WTC11 (cell line): ENCODE results near the gene EHD2. TPM values are rescaled to one million over a fixed set of nuclear protein-coding genes. Genes with fewer than 3 reads are reported as not detected.

Experiments
- ATAC-seq: fragments of 200-7000 bp; cut with Tn5 transposase; 2 replicates; pipeline ENCODE4 v1.10.0; 2021; ENCODE audit warnings: mild to moderate bottlenecking, moderate library complexity
- CTCF ChIA-PET: fragments of 300-600 bp; sonication (Branson Sonifier 250); formaldehyde crosslinking; loops from one replicate; lab custom pipeline; 2021; ENCODE audit warnings: antibody characterized with exemption; lab: Charles Lee
- POLR2A ChIA-PET: fragments of 350-600 bp; sonication (Branson Sonifier 250); formaldehyde crosslinking; loops from one replicate; lab custom pipeline; 2021; ENCODE audit warnings: antibody characterized with exemption; lab: Charles Lee
- DNase-seq: peaks from one replicate; pipeline ENCODE4 v3.0.0; 2021; ENCODE audit warnings: low spot score
- H3K27ac Mint-ChIP-seq: 2 replicates; pipeline ENCODE4 v1.8.0; 2021; ENCODE audit warnings: mixed read lengths
- H3K27me3 Mint-ChIP-seq: 2 replicates; pipeline ENCODE4 v1.8.0; 2021; ENCODE audit warnings: low read depth, mild to moderate bottlenecking, moderate library complexity, mixed read lengths
- H3K36me3 Mint-ChIP-seq: 2 replicates; pipeline ENCODE4 v1.8.0; 2021; ENCODE audit warnings: mixed read lengths
- H3K4me1 Mint-ChIP-seq: 2 replicates; pipeline ENCODE4 v1.8.0; 2022; ENCODE audit warnings: mixed read lengths
- H3K4me3 Mint-ChIP-seq: 2 replicates; pipeline ENCODE4 v1.8.0; 2021; ENCODE audit warnings: mild to moderate bottlenecking, moderate library complexity, mixed read lengths
- H3K9me3 Mint-ChIP-seq: 2 replicates; pipeline ENCODE4 v1.8.0; 2021; ENCODE audit warnings: mixed read lengths
- CREB1 ChIP-seq: sonication (generic); formaldehyde crosslinking; IDR thresholded peaks from 2 replicates; pipeline ENCODE4 v1.8.0; 2023; ENCODE audit warnings: mild to moderate bottlenecking, missing genetic modification reagents
- FOXJ3 ChIP-seq: sonication (generic); formaldehyde crosslinking; IDR thresholded peaks from 2 replicates; pipeline ENCODE4 v1.9.0; 2021; ENCODE audit warnings: missing genetic modification reagents, mild to moderate bottlenecking, borderline replicate concordance
- HMGA2 ChIP-seq: fragments of 250-450 bp; sonication (Bioruptor Pico); IDR thresholded peaks from 2 replicates; pipeline ENCODE4 v1.4.0; 2021; ENCODE audit warnings: mild to moderate bottlenecking, moderate library complexity
- JUN ChIP-seq: sonication (generic); formaldehyde crosslinking; IDR thresholded peaks from 2 replicates; pipeline ENCODE4 v1.8.0; 2023; ENCODE audit warnings: mild to moderate bottlenecking, missing genetic modification reagents
- NFYB ChIP-seq: sonication (generic); formaldehyde crosslinking; conservative IDR thresholded peaks from 2 replicates; pipeline ENCODE4 v1.8.0; 2022; ENCODE audit warnings: low read depth, missing genetic modification reagents
- NR2C2 ChIP-seq: sonication (generic); formaldehyde crosslinking; IDR thresholded peaks from 2 replicates; pipeline ENCODE4 v1.8.0; 2022; ENCODE audit warnings: mild to moderate bottlenecking, missing genetic modification reagents
- NR3C1 ChIP-seq: sonication (generic); formaldehyde crosslinking; conservative IDR thresholded peaks from 2 replicates; pipeline ENCODE4 v1.8.1; 2023; ENCODE audit warnings: low read depth, mild to moderate bottlenecking, missing genetic modification reagents
- PRRX2 ChIP-seq: fragments of 250-450 bp; sonication (Bioruptor Pico); IDR thresholded peaks from 2 replicates; pipeline ENCODE4 v1.8.0; 2021; ENCODE audit warnings: mild to moderate bottlenecking
- RORB ChIP-seq: fragments of 250-450 bp; sonication (Bioruptor Pico); IDR thresholded peaks from 2 replicates; pipeline ENCODE4 v1.9.0; 2021; ENCODE audit warnings: mild to moderate bottlenecking
- SMAD3 ChIP-seq: sonication (generic); formaldehyde crosslinking; IDR thresholded peaks from 2 replicates; pipeline ENCODE4 v1.8.0; 2022; ENCODE audit warnings: missing genetic modification reagents, mild to moderate bottlenecking, borderline replicate concordance
- TCF7 ChIP-seq: sonication (generic); formaldehyde crosslinking; IDR thresholded peaks from 2 replicates; pipeline ENCODE4 v1.8.0; 2022; ENCODE audit warnings: mild to moderate bottlenecking, low read depth, missing genetic modification reagents, moderate library complexity
- ZNF232 ChIP-seq: sonication (generic); formaldehyde crosslinking; IDR thresholded peaks from 2 replicates; pipeline ENCODE4 v1.8.0; 2022; ENCODE audit warnings: mild to moderate bottlenecking, missing genetic modification reagents
- ZNF416 ChIP-seq: fragments of 250-450 bp; sonication (Bioruptor Pico); IDR thresholded peaks from 2 replicates; pipeline ENCODE4 v1.9.0; 2021; ENCODE audit warnings: mild to moderate bottlenecking, inconsistent platforms
- ZNF423 ChIP-seq: fragments of 250-450 bp; sonication (Bioruptor Pico); IDR thresholded peaks from 2 replicates; pipeline ENCODE4 v2.1.2; 2022; ENCODE audit warnings: mild to moderate bottlenecking, moderate library complexity
- total RNA-seq: library from RNA; stranded (reverse); gene quantifications from 3 replicates; pipeline ENCODE4 v1.2.3, GENCODE V29; 2021
- TF ChIP-seq, protein P1 (sequence below): sonication (generic); formaldehyde crosslinking; IDR thresholded peaks from 2 replicates; pipeline ENCODE4 v1.8.1; 2023; ENCODE audit warnings: mild to moderate bottlenecking, moderate library complexity, missing genetic modification reagents
- TF ChIP-seq, protein P2 (sequence below): fragments of 200-600 bp; IDR thresholded peaks from 2 replicates; pipeline ENCODE4 v1.8.0; 2022; ENCODE audit warnings: antibody characterized with exemption
- TF ChIP-seq, protein P3 (sequence below): fragments of 250-450 bp; sonication (Bioruptor Pico); IDR thresholded peaks from 2 replicates; pipeline ENCODE4 v1.9.0; 2021; ENCODE audit warnings: moderate library complexity, mild to moderate bottlenecking, inconsistent platforms, borderline replicate concordance
- TF ChIP-seq, protein P4 (sequence below): sonication (generic); formaldehyde crosslinking; IDR thresholded peaks from 2 replicates; pipeline ENCODE4 v1.8.0; 2022; ENCODE audit warnings: missing genetic modification reagents

The EHD2 gene
- total RNA-seq, 1 experiment from 2014 or later: 11.8 TPM

DNA sequence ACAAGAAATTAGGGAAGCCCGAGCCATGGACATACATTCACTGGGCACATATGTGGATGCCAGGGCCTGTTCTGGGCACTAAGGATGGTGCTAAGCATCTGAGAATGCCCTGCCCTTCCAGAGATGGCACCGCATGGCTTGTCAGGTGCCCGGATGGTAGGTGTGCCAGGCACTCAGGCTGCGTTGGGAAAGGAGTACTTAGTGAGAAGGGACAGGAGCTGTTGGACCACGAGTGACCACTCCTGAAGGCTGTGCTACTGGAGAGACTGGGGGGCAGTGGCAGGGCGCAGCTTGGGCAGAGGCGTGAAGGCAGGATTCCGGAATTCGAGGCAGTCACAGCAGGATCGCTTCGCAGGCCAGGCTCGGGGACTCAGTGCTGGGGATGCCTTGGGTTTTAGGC is 38.0 kb upstream of the EHD2 start:
- Mint-ChIP-seq H3K27ac (peak overlapping the region; percentile 50; the same call in 1 of the 2 replicates), H3K27me3 (no peaks in the 10 kb centered on the region), H3K36me3 (peaks cover 34% of the 10 kb centered on the region), H3K9me3 (no peaks in the 10 kb centered on the region), H3K4me1 (no peaks in the 10 kb centered on the region), H3K4me3 (no peak overlapping the region)
- no peak for DNase-seq
- POLR2A ChIA-PET: interaction anchor here (0.5 kb wide), 1 partner anchor 22 kb away, joined by 3 read pairs; no protein-coding TSS in a partner anchor
- CTCF ChIA-PET: no interaction called here
- ATAC-seq: no peak
- TF ChIP-seq, protein P1, sequence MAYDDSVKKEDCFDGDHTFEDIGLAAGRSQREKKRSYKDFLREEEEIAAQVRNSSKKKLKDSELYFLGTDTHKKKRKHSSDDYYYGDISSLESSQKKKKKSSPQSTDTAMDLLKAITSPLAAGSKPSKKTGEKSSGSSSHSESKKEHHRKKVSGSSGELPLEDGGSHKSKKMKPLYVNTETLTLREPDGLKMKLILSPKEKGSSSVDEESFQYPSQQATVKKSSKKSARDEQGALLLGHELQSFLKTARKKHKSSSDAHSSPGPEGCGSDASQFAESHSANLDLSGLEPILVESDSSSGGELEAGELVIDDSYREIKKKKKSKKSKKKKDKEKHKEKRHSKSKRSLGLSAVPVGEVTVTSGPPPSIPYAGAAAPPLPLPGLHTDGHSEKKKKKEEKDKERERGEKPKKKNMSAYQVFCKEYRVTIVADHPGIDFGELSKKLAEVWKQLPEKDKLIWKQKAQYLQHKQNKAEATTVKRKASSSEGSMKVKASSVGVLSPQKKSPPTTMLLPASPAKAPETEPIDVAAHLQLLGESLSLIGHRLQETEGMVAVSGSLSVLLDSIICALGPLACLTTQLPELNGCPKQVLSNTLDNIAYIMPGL (CRISPR knock-in tag): no peak
- TF ChIP-seq HMGA2 (CRISPR knock-in tag) (no peak), NR2C2 (CRISPR knock-in tag) (no peak), TCF7 (CRISPR knock-in tag) (no peak), JUN (CRISPR knock-in tag) (no peak), NFYB (no peak), NR3C1 (CRISPR knock-in tag) (no peak)
- TF ChIP-seq, protein P2, sequence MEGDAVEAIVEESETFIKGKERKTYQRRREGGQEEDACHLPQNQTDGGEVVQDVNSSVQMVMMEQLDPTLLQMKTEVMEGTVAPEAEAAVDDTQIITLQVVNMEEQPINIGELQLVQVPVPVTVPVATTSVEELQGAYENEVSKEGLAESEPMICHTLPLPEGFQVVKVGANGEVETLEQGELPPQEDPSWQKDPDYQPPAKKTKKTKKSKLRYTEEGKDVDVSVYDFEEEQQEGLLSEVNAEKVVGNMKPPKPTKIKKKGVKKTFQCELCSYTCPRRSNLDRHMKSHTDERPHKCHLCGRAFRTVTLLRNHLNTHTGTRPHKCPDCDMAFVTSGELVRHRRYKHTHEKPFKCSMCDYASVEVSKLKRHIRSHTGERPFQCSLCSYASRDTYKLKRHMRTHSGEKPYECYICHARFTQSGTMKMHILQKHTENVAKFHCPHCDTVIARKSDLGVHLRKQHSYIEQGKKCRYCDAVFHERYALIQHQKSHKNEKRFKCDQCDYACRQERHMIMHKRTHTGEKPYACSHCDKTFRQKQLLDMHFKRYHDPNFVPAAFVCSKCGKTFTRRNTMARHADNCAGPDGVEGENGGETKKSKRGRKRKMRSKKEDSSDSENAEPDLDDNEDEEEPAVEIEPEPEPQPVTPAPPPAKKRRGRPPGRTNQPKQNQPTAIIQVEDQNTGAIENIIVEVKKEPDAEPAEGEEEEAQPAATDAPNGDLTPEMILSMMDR: no peak
- TF ChIP-seq, protein P3, sequence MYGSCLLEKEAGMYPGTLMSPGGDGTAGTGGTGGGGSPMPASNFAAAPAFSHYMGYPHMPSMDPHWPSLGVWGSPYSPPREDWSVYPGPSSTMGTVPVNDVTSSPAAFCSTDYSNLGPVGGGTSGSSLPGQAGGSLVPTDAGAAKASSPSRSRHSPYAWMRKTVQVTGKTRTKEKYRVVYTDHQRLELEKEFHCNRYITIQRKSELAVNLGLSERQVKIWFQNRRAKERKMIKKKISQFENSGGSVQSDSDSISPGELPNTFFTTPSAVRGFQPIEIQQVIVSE (CRISPR knock-in tag): no peak

DNA sequence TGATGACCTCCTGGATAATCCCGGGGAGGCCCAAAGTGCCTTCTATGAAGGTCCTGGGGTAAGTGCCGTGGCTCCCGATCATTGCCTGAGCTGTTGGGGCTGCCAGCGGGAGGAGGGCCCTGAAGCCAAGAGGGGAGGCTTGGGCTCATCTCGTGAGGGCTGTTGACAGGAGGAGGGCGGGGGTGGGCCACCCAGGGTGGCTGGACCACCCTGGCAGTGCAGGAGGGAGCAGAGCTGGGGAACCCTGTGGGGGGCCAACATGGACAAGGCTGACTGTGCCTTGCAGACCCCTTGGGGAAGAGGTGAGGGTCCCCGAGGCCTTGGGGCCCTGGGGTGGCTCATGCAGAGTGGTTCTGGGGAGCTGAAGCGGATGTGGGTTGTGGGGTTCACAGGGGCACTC is 37.4 kb upstream of the EHD2 start:
- TF ChIP-seq ZNF416 (no peak), PRRX2 (CRISPR knock-in tag) (no peak), NFYB (no peak), FOXJ3 (no peak), JUN (CRISPR knock-in tag) (no peak), ZNF232 (no peak), ZNF423 (CRISPR knock-in tag) (no peak)
- TF ChIP-seq, protein P4, sequence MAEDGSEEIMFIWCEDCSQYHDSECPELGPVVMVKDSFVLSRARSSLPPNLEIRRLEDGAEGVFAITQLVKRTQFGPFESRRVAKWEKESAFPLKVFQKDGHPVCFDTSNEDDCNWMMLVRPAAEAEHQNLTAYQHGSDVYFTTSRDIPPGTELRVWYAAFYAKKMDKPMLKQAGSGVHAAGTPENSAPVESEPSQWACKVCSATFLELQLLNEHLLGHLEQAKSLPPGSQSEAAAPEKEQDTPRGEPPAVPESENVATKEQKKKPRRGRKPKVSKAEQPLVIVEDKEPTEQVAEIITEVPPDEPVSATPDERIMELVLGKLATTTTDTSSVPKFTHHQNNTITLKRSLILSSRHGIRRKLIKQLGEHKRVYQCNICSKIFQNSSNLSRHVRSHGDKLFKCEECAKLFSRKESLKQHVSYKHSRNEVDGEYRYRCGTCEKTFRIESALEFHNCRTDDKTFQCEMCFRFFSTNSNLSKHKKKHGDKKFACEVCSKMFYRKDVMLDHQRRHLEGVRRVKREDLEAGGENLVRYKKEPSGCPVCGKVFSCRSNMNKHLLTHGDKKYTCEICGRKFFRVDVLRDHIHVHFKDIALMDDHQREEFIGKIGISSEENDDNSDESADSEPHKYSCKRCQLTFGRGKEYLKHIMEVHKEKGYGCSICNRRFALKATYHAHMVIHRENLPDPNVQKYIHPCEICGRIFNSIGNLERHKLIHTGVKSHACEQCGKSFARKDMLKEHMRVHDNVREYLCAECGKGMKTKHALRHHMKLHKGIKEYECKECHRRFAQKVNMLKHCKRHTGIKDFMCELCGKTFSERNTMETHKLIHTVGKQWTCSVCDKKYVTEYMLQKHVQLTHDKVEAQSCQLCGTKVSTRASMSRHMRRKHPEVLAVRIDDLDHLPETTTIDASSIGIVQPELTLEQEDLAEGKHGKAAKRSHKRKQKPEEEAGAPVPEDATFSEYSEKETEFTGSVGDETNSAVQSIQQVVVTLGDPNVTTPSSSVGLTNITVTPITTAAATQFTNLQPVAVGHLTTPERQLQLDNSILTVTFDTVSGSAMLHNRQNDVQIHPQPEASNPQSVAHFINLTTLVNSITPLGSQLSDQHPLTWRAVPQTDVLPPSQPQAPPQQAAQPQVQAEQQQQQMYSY: no peak
- ATAC-seq (no peak), DNase-seq (no peak)
- CTCF ChIA-PET: no interaction called here
- H3K27me3 Mint-ChIP-seq: no peaks in the 10 kb centered on the region
- H3K4me1 Mint-ChIP-seq: no peaks in the 10 kb centered on the region
- POLR2A ChIA-PET: interaction anchor here (0.5 kb wide), 1 partner anchor 21 kb away, joined by 3 read pairs; no protein-coding TSS in a partner anchor
- no peaks in the 10 kb centered on the region for H3K9me3 Mint-ChIP-seq
- no peak overlapping the region for H3K4me3 Mint-ChIP-seq
- peaks cover 31% of the 10 kb centered on the region for H3K36me3 Mint-ChIP-seq
- no peak overlapping the region for H3K27ac Mint-ChIP-seq

DNA sequence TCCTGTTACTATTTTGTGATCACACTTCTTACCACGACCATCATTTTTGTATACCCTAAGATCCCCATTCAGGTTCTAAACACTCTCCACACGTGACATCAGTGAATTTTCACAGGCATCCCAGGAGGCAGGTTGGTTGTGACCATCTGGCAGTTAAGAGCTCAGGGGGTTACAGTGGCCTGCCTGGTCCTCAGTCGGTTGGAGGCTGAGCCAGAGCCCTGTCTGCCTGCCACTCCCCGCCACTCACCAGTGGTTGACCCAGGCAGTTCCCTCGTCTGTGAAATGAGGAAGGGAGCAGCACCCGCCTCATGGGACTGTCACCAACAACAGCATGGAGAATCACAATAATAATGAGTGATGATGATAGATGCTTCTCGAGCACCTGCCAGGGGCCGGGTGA is 36.4 kb upstream of the EHD2 start:
- TF ChIP-seq SMAD3 (no peak), TCF7 (CRISPR knock-in tag) (no peak), RORB (no peak), NR3C1 (CRISPR knock-in tag) (no peak), CREB1 (no peak)
- peaks cover 35% of the 10 kb centered on the region for H3K36me3 Mint-ChIP-seq
- no peak overlapping the region for H3K27ac Mint-ChIP-seq
- no peaks in the 10 kb centered on the region; the same call in 1 of the 2 replicates for H3K27me3 Mint-ChIP-seq
- ChIA-PET CTCF (no interaction called here), POLR2A (no interaction called here)
- DNase-seq: no peak
- no peaks in the 10 kb centered on the region for H3K4me1 Mint-ChIP-seq
- H3K4me3 Mint-ChIP-seq: no peak overlapping the region
- no peaks in the 10 kb centered on the region for H3K9me3 Mint-ChIP-seq
- no peak for ATAC-seq
